ENCODE measurements around the gene DNASE1L1.

DNA sequence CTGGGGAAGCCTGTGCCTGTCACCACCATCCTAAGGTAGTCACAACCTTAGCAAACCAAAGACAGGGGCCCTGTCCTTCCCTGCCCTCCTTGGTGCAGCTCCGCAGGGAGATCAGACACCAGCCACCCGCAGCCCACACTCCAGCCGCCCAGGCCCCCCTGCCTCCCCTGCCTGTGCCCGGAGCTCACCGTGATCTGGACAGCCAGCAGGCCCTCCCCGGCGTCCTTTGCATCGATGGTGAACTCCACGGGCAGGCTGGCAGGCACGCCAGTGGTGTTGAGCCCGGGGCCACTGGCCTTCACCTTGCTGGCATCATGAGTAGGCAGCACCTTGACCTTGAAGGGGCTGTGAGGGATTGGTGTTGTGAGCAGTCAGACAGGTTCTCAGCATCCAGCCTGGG, 51.0 kb downstream of the DNASE1L1 start:
- TF ChIP-seq POLR2A (IDR thresholded peaks at IDR 0.05): no peak
- no peak for TF ChIP-seq CTCF (IDR thresholded peaks at IDR 0.05)
